ENCODE data around the gene KRT9. TPM values are rescaled to one million over a fixed set of nuclear protein-coding genes. Genes with fewer than 3 reads are reported as not detected.

Gene KRT9
- total RNA-seq, 1 donor from 2014 or later = 0.30 TPM

GRCh38 chr17:41518789-41519449, 52.9 kb downstream of the KRT9 start, which contains the start of gene KRT15:
KRT15 (minus strand) TSS chr17:41518890; CDS start chr17:41518827, 63 bp downstream.
- Mint-ChIP-seq H3K4me1 (ENCODE audit: unreplicated experiment) (peaks cover 12% of the 10 kb centered on the region), H3K9me3 (ENCODE audit: unreplicated experiment) (no peaks in the 10 kb centered on the region), H3K27ac (ENCODE audit: unreplicated experiment) (no peak within 1 kb of the TSS), H3K4me3 (ENCODE audit: unreplicated experiment) (no peak within 1 kb of the TSS), H3K27me3 (ENCODE audit: unreplicated experiment) (no peaks in the 10 kb centered on the region), H3K36me3 (ENCODE audit: unreplicated experiment) (no peaks in the 10 kb centered on the region)
- TF ChIP-seq, protein P1, sequence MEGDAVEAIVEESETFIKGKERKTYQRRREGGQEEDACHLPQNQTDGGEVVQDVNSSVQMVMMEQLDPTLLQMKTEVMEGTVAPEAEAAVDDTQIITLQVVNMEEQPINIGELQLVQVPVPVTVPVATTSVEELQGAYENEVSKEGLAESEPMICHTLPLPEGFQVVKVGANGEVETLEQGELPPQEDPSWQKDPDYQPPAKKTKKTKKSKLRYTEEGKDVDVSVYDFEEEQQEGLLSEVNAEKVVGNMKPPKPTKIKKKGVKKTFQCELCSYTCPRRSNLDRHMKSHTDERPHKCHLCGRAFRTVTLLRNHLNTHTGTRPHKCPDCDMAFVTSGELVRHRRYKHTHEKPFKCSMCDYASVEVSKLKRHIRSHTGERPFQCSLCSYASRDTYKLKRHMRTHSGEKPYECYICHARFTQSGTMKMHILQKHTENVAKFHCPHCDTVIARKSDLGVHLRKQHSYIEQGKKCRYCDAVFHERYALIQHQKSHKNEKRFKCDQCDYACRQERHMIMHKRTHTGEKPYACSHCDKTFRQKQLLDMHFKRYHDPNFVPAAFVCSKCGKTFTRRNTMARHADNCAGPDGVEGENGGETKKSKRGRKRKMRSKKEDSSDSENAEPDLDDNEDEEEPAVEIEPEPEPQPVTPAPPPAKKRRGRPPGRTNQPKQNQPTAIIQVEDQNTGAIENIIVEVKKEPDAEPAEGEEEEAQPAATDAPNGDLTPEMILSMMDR (IDR thresholded peaks at IDR 0.05) = no peak
- no peak for DNase-seq (ENCODE audit: extremely low spot score, unreplicated experiment)

GRCh38 chr17:41518031-41518430, 53.8 kb downstream of the KRT9 start:
- Mint-ChIP-seq H3K27me3 (ENCODE audit: unreplicated experiment) (no peaks in the 10 kb centered on the region), H3K36me3 (ENCODE audit: unreplicated experiment) (no peaks in the 10 kb centered on the region), H3K4me1 (ENCODE audit: unreplicated experiment) (peaks cover 12% of the 10 kb centered on the region), H3K4me3 (ENCODE audit: unreplicated experiment) (no peak overlapping the region), H3K27ac (ENCODE audit: unreplicated experiment) (no peak overlapping the region), H3K9me3 (ENCODE audit: unreplicated experiment) (no peaks in the 10 kb centered on the region)
- DNase-seq (ENCODE audit: extremely low spot score, unreplicated experiment) = no peak
- TF ChIP-seq, protein P1 (IDR thresholded peaks at IDR 0.05) = no peak

DNA sequence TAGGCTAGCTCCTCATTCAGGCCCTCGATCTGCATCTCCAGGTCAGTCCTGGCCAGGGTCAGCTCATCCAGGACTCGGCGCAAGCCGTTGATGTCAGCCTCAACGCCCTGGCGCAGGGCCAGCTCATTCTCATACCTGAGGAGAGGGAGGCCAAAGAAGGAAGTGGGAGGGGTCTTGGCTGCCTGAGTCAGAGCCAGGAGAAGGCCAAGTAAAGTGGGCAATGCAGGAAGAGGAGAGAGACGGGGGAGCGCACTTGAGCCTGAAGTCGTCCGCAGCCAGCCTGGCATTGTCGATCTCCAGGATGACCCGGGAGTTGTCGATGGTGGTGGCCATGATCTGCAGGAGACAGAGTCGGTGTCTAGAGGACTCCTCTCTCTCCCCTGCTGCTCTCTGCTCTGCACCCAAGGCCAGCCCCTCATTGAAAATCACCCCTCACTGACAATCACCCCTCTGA, 55.0 kb downstream of the KRT9 start:
- H3K4me1 Mint-ChIP-seq (ENCODE audit: unreplicated experiment) = peaks cover 7% of the 10 kb centered on the region
- H3K27me3 Mint-ChIP-seq (ENCODE audit: unreplicated experiment) = no peaks in the 10 kb centered on the region
- TF ChIP-seq, protein P1 (IDR thresholded peaks at IDR 0.05) = no peak
- no peaks in the 10 kb centered on the region for H3K36me3 Mint-ChIP-seq (ENCODE audit: unreplicated experiment)
- H3K9me3 Mint-ChIP-seq (ENCODE audit: unreplicated experiment) = no peaks in the 10 kb centered on the region
- no peak for DNase-seq (ENCODE audit: extremely low spot score, unreplicated experiment)
- H3K27ac Mint-ChIP-seq (ENCODE audit: unreplicated experiment) = no peak overlapping the region
- no peak overlapping the region for H3K4me3 Mint-ChIP-seq (ENCODE audit: unreplicated experiment)

DNA sequence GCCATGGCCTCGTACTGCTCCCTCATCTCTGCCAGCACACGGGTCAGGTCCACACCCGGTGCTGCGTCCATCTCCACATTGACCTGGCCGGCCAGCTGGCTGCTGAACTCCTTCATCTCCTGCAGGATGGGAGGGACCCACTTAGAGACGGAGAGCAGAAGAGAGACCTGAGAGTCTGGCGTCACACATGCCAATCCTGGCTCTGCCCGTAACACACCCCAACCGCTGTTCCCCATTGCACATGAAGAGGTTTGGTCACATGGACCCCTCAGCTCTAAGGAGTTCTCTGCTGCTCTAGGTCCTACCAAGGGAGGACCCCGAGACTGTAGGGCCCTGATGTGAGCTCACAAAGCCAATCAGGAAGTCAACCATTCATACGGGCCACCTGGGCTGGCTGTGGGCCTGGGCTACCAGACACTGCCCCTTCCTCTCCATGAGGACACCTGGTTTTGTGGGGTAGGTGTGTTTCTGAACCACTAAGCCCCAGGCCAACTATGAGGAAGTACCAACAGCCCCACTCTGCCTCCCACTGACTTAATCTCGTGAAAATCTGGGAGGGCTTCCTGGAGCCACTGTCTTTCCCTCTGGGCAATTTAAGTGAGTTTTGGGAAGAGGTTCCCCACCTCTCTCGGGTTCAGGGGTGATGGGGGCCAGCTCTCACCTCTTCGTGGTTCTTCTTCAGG, 55.6 kb downstream of the KRT9 start:
- Mint-ChIP-seq H3K27ac (ENCODE audit: unreplicated experiment) (no peak overlapping the region), H3K36me3 (ENCODE audit: unreplicated experiment) (no peaks in the 10 kb centered on the region), H3K4me3 (ENCODE audit: unreplicated experiment) (no peak overlapping the region), H3K27me3 (ENCODE audit: unreplicated experiment) (no peaks in the 10 kb centered on the region), H3K9me3 (ENCODE audit: unreplicated experiment) (no peaks in the 10 kb centered on the region), H3K4me1 (ENCODE audit: unreplicated experiment) (peaks cover 3% of the 10 kb centered on the region)
- TF ChIP-seq, protein P1 (IDR thresholded peaks at IDR 0.05) = no peak
- DNase-seq (ENCODE audit: extremely low spot score, unreplicated experiment) = no peak

Small RNA genes within 50 kb of the gene (microRNA-seq; reads per million reads assigned to microRNA genes)
- gene MIR6510 (ENCODE audit: unreplicated experiment) = not detected

Other genes starting within 250 kb of the KRT9 start
- not detected in 2 replicates for gene KRT33A, start 221.2 kb downstream of the KRT9 start, total RNA-seq
- gene KRT33B, start 202.2 kb downstream of the KRT9 start, total RNA-seq = not detected in 2 replicates
- gene KRT34, start 189.8 kb downstream of the KRT9 start, total RNA-seq = not detected in 2 replicates
- gene KRT31, start 174.5 kb downstream of the KRT9 start, total RNA-seq = not detected in 2 replicates
- gene KRT37, start 147.5 kb downstream of the KRT9 start, total RNA-seq = not detected in 2 replicates
- gene KRT38, start 131.1 kb downstream of the KRT9 start, total RNA-seq = not detected in 2 replicates
- gene KRT32, start 104.7 kb downstream of the KRT9 start, total RNA-seq = not detected in 2 replicates
- gene KRT35, start 90.9 kb downstream of the KRT9 start, total RNA-seq = not detected in 2 replicates
- not detected in 2 replicates for gene KRT36, start 82.1 kb downstream of the KRT9 start, total RNA-seq
- not detected in 2 replicates for gene KRT13, start 66.4 kb downstream of the KRT9 start, total RNA-seq
- gene KRT15, start 53.2 kb downstream of the KRT9 start, total RNA-seq = not detected in 2 replicates
- gene KRT19, start 43.8 kb downstream of the KRT9 start, total RNA-seq = 0.65 and 1.5 TPM in 2 replicates
- not detected in 2 replicates for gene KRT14, start 14.8 kb upstream of the KRT9 start, total RNA-seq
- gene KRT16, start 40.7 kb upstream of the KRT9 start, total RNA-seq = 1.3 and 1.4 TPM in 2 replicates
- gene KRT17, start 52.5 kb upstream of the KRT9 start, total RNA-seq = 40.5 and 43.2 TPM in 2 replicates
- gene EIF1, start 116.8 kb upstream of the KRT9 start, total RNA-seq = 1,019 and 1,057 TPM in 2 replicates
- gene GAST, start 140.3 kb upstream of the KRT9 start, total RNA-seq = not detected in 2 replicates
- 0.11 and 0.24 TPM in 2 replicates for gene HAP1, start 162.6 kb upstream of the KRT9 start, total RNA-seq
- gene JUP, start 214.7 kb upstream of the KRT9 start, total RNA-seq = 79.8 and 92.6 TPM in 2 replicates
- gene P3H4, start 239.9 kb upstream of the KRT9 start, total RNA-seq = 67.8 and 72.8 TPM in 2 replicates
- 408 and 426 TPM in 2 replicates for gene FKBP10, start 240.9 kb upstream of the KRT9 start, total RNA-seq